ENCODE data around the gene IGF2BP3. TPM values are rescaled to one million over a fixed set of nuclear protein-coding genes. Genes with fewer than 3 reads are reported as not detected.

Gene IGF2BP3
- total and polyA plus RNA-seq, 5 experiments from 2014 or later, result 0.09 to 0.64 TPM; not detected in 3

Other genes with a start within 250 kb of the IGF2BP3 start
- gene GPNMB, start 223.7 kb downstream of the IGF2BP3 start, total RNA-seq, result 1 to 10 TPM; 5.9 to 6.3 TPM
- gene GPNMB, start 223.7 kb downstream of the IGF2BP3 start, polyA plus RNA-seq, result not detected
- gene MALSU1, start 171.2 kb downstream of the IGF2BP3 start, total RNA-seq, result 10 to 100 TPM; 46.5 to 52.5 TPM
- gene MALSU1, start 171.2 kb downstream of the IGF2BP3 start, polyA plus RNA-seq, result 10 to 100 TPM; 47.6 to 71.6 (median 69.9) TPM
- 100 to 1,000 TPM; 155 to 157 TPM for gene TRA2A, start 61.5 kb upstream of the IGF2BP3 start, total RNA-seq
- gene TRA2A, start 61.5 kb upstream of the IGF2BP3 start, polyA plus RNA-seq, result 10 to 100 TPM; 33.7 to 57.7 (median 54.7) TPM
- gene CCDC126, start 126.9 kb upstream of the IGF2BP3 start, total RNA-seq, result 10 to 100 TPM; 15.0 to 15.5 TPM
- gene CCDC126, start 126.9 kb upstream of the IGF2BP3 start, polyA plus RNA-seq, result 10 to 100 TPM in 2 of 3 donors, 1 to 10 TPM in 1; 7.8 to 13.8 (median 11.7) TPM
- 1 to 10 TPM; 7.6 to 8.0 TPM for gene FAM221A, start 209.7 kb upstream of the IGF2BP3 start, total RNA-seq
- gene FAM221A, start 209.7 kb upstream of the IGF2BP3 start, polyA plus RNA-seq, result 1 to 10 TPM; 1.8 to 6.1 (median 5.0) TPM
- 1 to 10 TPM in 1 of 2 experiments, under 1 TPM in 1; 0.85 to 1.1 TPM for gene STK31, start 239.7 kb upstream of the IGF2BP3 start, total RNA-seq
- not detected for gene STK31, start 239.7 kb upstream of the IGF2BP3 start, polyA plus RNA-seq

Measured in naive thymus-derived CD8-positive, alpha-beta T cell (primary cell).